ENCODE results near the gene PPP2R2B.

The PPP2R2B gene

GRCh38 chr5:146867996-146868708, 10.4 kb downstream of the PPP2R2B start:
- TF ChIP-seq YY1 (IDR thresholded peaks at IDR 0.05; ENCODE audit: low read depth), result no peak
- TF ChIP-seq TAF1 (IDR thresholded peaks at IDR 0.05; ENCODE audit: low read depth), result no peak
- no peak for TF ChIP-seq EGR1 (IDR thresholded peaks at IDR 0.05)
- TF ChIP-seq, protein P1, sequence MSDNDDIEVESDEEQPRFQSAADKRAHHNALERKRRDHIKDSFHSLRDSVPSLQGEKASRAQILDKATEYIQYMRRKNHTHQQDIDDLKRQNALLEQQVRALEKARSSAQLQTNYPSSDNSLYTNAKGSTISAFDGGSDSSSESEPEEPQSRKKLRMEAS (IDR thresholded peaks at IDR 0.05), result no peak
- TF ChIP-seq ZBTB7A (IDR thresholded peaks at IDR 0.05; ENCODE audit: low read depth), result no peak
- TF ChIP-seq, protein P2, sequence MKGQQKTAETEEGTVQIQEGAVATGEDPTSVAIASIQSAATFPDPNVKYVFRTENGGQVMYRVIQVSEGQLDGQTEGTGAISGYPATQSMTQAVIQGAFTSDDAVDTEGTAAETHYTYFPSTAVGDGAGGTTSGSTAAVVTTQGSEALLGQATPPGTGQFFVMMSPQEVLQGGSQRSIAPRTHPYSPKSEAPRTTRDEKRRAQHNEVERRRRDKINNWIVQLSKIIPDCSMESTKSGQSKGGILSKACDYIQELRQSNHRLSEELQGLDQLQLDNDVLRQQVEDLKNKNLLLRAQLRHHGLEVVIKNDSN (IDR thresholded peaks at IDR 0.05), result no peak
- TF ChIP-seq RAD21 (IDR thresholded peaks at IDR 0.05; ENCODE audit: low read depth), result no peak
- TF ChIP-seq CEBPB (IDR thresholded peaks at IDR 0.05), result no peak
- TF ChIP-seq TEAD4 (IDR thresholded peaks at IDR 0.05), result no peak

- TF ChIP-seq TAF1 (IDR thresholded peaks at IDR 0.05; ENCODE audit: low read depth) (no peak), FOXM1 (IDR thresholded peaks at IDR 0.05; ENCODE audit: borderline replicate concordance, low read depth) (no peak), EGR1 (IDR thresholded peaks at IDR 0.05) (no peak), TCF12 (IDR thresholded peaks at IDR 0.05; ENCODE audit: low read depth) (no peak), EP300 (IDR thresholded peaks at IDR 0.05; ENCODE audit: borderline replicate concordance) (no peak), RAD21 (IDR thresholded peaks at IDR 0.05; ENCODE audit: low read depth) (no peak), ZBTB7A (IDR thresholded peaks at IDR 0.05; ENCODE audit: low read depth) (no peak), NFIC (IDR thresholded peaks at IDR 0.05) (no peak), CEBPB (IDR thresholded peaks at IDR 0.05) (no peak), REST (IDR thresholded peaks at IDR 0.05; ENCODE audit: low read depth) (no peak), TEAD4 (IDR thresholded peaks at IDR 0.05) (no peak), CREB1 (IDR thresholded peaks at IDR 0.05; ENCODE audit: low read depth) (no peak), YY1 (IDR thresholded peaks at IDR 0.05; ENCODE audit: low read depth) (no peak)
- TF ChIP-seq, protein P1 (IDR thresholded peaks at IDR 0.05), result no peak
- TF ChIP-seq, protein P2 (IDR thresholded peaks at IDR 0.05), result no peak
These were observed 12.3 kb downstream of the PPP2R2B start for GRCh38 chr5:146866263-146866662.

DNA sequence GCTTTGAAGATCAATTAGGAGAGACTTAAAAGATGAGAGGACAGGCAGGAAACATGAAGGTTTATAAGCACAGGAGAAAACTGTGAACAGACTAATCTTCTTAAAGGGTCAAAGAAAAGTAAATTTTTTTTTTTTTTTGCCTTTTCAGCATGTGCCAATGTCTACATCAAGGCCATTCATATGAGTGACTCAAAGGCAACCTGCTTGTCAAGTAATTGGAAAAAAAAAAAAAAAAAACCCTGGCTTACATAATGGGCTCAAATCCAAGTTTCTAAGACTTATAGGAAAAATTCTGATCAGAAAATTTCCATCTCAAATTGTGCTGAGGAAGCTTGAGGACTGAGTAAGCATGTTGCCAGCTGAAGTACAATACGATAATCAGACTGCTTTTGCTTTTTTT, 15.9 kb downstream of the PPP2R2B start:
- TF ChIP-seq REST (IDR thresholded peaks at IDR 0.05; ENCODE audit: low read depth) (no peak), ZBTB7A (IDR thresholded peaks at IDR 0.05; ENCODE audit: low read depth) (no peak), TCF12 (IDR thresholded peaks at IDR 0.05; ENCODE audit: low read depth) (no peak), NFIC (IDR thresholded peaks at IDR 0.05) (no peak), EP300 (IDR thresholded peaks at IDR 0.05; ENCODE audit: borderline replicate concordance) (no peak), TEAD4 (IDR thresholded peaks at IDR 0.05) (no peak), YY1 (IDR thresholded peaks at IDR 0.05; ENCODE audit: low read depth) (no peak), CEBPB (IDR thresholded peaks at IDR 0.05) (no peak), FOXM1 (IDR thresholded peaks at IDR 0.05; ENCODE audit: borderline replicate concordance, low read depth) (no peak), TAF1 (IDR thresholded peaks at IDR 0.05; ENCODE audit: low read depth) (no peak), RAD21 (IDR thresholded peaks at IDR 0.05; ENCODE audit: low read depth) (no peak), CREB1 (IDR thresholded peaks at IDR 0.05; ENCODE audit: low read depth) (no peak), EGR1 (IDR thresholded peaks at IDR 0.05) (no peak)
- TF ChIP-seq, protein P1 (IDR thresholded peaks at IDR 0.05), result no peak
- TF ChIP-seq, protein P2 (IDR thresholded peaks at IDR 0.05), result no peak

DNA sequence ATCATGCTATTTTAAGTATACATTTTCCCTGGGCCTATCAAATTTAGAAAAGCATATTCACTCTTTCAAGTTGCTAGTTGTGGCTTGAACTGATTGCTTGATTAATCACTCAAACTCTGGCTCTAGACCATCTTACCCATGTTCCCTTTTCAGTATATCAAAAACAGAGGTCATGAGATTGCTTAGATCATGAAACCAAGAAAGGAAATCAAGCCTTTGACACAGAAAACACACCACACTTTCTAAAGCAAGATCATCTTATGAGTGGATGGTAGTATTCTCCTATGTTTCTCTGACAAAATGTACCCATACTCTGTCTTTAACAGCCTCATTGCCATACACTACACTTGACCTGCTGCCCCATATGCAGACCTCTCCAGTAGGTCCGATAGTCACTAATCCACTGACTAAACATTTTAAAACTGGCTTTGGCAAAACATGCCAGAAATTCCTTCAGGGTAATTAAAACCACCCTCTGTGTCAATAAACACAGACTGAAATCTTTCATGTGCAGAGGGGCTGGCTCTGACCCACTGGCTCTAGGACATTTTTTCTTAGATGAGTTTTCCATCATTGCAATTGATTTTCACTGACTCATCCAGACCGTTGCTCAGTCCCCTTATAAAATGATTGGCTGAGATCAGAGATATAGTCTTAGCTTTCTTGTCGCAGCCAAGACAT, 18.2 kb downstream of the PPP2R2B start:
- TF ChIP-seq NFIC (IDR thresholded peaks at IDR 0.05) (no peak), EP300 (IDR thresholded peaks at IDR 0.05; ENCODE audit: borderline replicate concordance) (no peak), YY1 (IDR thresholded peaks at IDR 0.05; ENCODE audit: low read depth) (no peak), RAD21 (IDR thresholded peaks at IDR 0.05; ENCODE audit: low read depth) (no peak), TAF1 (IDR thresholded peaks at IDR 0.05; ENCODE audit: low read depth) (no peak), ZBTB7A (IDR thresholded peaks at IDR 0.05; ENCODE audit: low read depth) (no peak), TEAD4 (IDR thresholded peaks at IDR 0.05) (no peak), FOXM1 (IDR thresholded peaks at IDR 0.05; ENCODE audit: borderline replicate concordance, low read depth) (no peak), CREB1 (IDR thresholded peaks at IDR 0.05; ENCODE audit: low read depth) (no peak)
